DOHH2 (cell line): ENCODE data around the gene FTO.

ENCODE experiments used
- H3F3A ChIP-seq: fragments of 200-600 bp; sonication (generic), shearing (Covaris generic); 2 replicates; pipeline ENCODE4 v1.6.0; 2016; ENCODE audit warnings: antibody characterized with exemption, mild to moderate bottlenecking; ENCODE audit not compliant: control insufficient read depth, insufficient read depth
- H3K27ac ChIP-seq: fragments of 200-600 bp; sonication (generic); 2 replicates; pipeline ENCODE4 v1.5.1; 2014; ENCODE audit warnings: low read depth, mild to moderate bottlenecking, low read length, moderate library complexity
- H3K27me3 ChIP-seq: fragments of 200-600 bp; sonication (generic); 2 replicates; pipeline ENCODE4 v1.6.1; 2014; ENCODE audit warnings: mild to moderate bottlenecking, low read length, mixed read lengths; ENCODE audit not compliant: control insufficient read depth
- H3K36me3 ChIP-seq: fragments of 200-600 bp; sonication (generic); 2 replicates; pipeline ENCODE4 v1.6.1; 2014; ENCODE audit warnings: mild to moderate bottlenecking, low read length, moderate library complexity, mixed read lengths; ENCODE audit not compliant: control insufficient read depth
- H3K4me1 ChIP-seq: fragments of 200-600 bp; sonication (generic); 2 replicates; pipeline ENCODE4 v1.6.1; 2014; ENCODE audit warnings: mild to moderate bottlenecking, low read length, mixed read lengths; ENCODE audit not compliant: control insufficient read depth
- H3K4me2 ChIP-seq: fragments of 200-600 bp; sonication (generic); 2 replicates; pipeline ENCODE4 v1.6.0; 2014; ENCODE audit warnings: mild to moderate bottlenecking, low read length, moderate library complexity
- H3K4me3 ChIP-seq: fragments of 200-600 bp; sonication (generic); 2 replicates; pipeline ENCODE4 v1.5.1; 2014; ENCODE audit warnings: mild to moderate bottlenecking, low read length, mixed read lengths
- H3K79me2 ChIP-seq: fragments of 200-600 bp; sonication (generic); 2 replicates; pipeline ENCODE4 v1.6.1; 2014; ENCODE audit warnings: mild to moderate bottlenecking, low read length, mixed read lengths; ENCODE audit not compliant: control insufficient read depth
- H3K9me2 ChIP-seq: fragments of 200-600 bp; sonication (generic); replicated peaks from 2 replicates; pipeline ENCODE4 v1.6.1; 2014; ENCODE audit warnings: mild to moderate bottlenecking, low read length, mixed read lengths; ENCODE audit not compliant: control insufficient read depth
- H3K9me3 ChIP-seq: fragments of 200-600 bp; sonication (generic); 2 replicates; pipeline ENCODE4 v1.6.1; 2014; ENCODE audit warnings: antibody characterized with exemption, low read length, mixed read lengths; ENCODE audit not compliant: control insufficient read depth, insufficient read depth
- H4K20me1 ChIP-seq: fragments of 200-600 bp; sonication (generic); 2 replicates; pipeline ENCODE4 v1.6.0; 2014; ENCODE audit warnings: low read depth, mild to moderate bottlenecking, antibody characterized with exemption, low read length, moderate library complexity; ENCODE audit not compliant: control insufficient read depth, insufficient read depth
- EZH2phosphoT487 ChIP-seq: fragments of 200-600 bp; sonication (generic); IDR thresholded peaks from 2 replicates; pipeline ENCODE4 v1.6.1; 2017; ENCODE audit warnings: borderline replicate concordance, mild to moderate bottlenecking, antibody characterized with exemption, low read length, moderate library complexity, mixed read lengths
- TF ChIP-seq, protein P1 (sequence below): fragments of 200-600 bp; sonication (generic); IDR thresholded peaks from one replicate; pipeline ENCODE4 v1.5.1; 2014; ENCODE audit warnings: antibody characterized with exemption, mild to moderate bottlenecking, low read depth, low read length; ENCODE audit not compliant: poor library complexity, severe bottlenecking

Gene FTO

GRCh38 chr16:53859995-53860540 lies 156.1 kb downstream of the FTO start:
- Histone ChIP-seq H3K4me1 (peaks cover 3% of the 10 kb centered on the region), H3K9me2 (no peaks in the 10 kb centered on the region), H3K9me3 (no peaks in the 10 kb centered on the region), H4K20me1 (no peaks in the 10 kb centered on the region), H3K79me2 (no peaks in the 10 kb centered on the region), H3K27me3 (no peaks in the 10 kb centered on the region), H3K36me3 (no peaks in the 10 kb centered on the region; the same call in 1 of the 2 replicates), H3K4me3 (no peak overlapping the region), H3K27ac (no peak overlapping the region), H3F3A (no peaks in the 10 kb centered on the region), H3K4me2 (no peak overlapping the region)
- TF ChIP-seq, protein P1, sequence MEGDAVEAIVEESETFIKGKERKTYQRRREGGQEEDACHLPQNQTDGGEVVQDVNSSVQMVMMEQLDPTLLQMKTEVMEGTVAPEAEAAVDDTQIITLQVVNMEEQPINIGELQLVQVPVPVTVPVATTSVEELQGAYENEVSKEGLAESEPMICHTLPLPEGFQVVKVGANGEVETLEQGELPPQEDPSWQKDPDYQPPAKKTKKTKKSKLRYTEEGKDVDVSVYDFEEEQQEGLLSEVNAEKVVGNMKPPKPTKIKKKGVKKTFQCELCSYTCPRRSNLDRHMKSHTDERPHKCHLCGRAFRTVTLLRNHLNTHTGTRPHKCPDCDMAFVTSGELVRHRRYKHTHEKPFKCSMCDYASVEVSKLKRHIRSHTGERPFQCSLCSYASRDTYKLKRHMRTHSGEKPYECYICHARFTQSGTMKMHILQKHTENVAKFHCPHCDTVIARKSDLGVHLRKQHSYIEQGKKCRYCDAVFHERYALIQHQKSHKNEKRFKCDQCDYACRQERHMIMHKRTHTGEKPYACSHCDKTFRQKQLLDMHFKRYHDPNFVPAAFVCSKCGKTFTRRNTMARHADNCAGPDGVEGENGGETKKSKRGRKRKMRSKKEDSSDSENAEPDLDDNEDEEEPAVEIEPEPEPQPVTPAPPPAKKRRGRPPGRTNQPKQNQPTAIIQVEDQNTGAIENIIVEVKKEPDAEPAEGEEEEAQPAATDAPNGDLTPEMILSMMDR: no peak
- no peak for TF ChIP-seq EZH2phosphoT487

GRCh38 chr16:53863861-53864260 lies 159.9 kb downstream of the FTO start:
- no peak overlapping the region for H3K4me2 ChIP-seq
- no peaks in the 10 kb centered on the region; the same call in 1 of the 2 replicates for H3K36me3 ChIP-seq
- no peaks in the 10 kb centered on the region for H3K27me3 ChIP-seq
- no peaks in the 10 kb centered on the region for H3K9me3 ChIP-seq
- H3K9me2 ChIP-seq: no peaks in the 10 kb centered on the region
- TF ChIP-seq, protein P1: no peak
- TF ChIP-seq EZH2phosphoT487: no peak
- H4K20me1 ChIP-seq: no peaks in the 10 kb centered on the region
- no peaks in the 10 kb centered on the region for H3F3A ChIP-seq
- peaks cover 11% of the 10 kb centered on the region for H3K4me1 ChIP-seq
- H3K79me2 ChIP-seq: no peaks in the 10 kb centered on the region
- H3K4me3 ChIP-seq: no peak overlapping the region
- H3K27ac ChIP-seq: no peak overlapping the region

DNA sequence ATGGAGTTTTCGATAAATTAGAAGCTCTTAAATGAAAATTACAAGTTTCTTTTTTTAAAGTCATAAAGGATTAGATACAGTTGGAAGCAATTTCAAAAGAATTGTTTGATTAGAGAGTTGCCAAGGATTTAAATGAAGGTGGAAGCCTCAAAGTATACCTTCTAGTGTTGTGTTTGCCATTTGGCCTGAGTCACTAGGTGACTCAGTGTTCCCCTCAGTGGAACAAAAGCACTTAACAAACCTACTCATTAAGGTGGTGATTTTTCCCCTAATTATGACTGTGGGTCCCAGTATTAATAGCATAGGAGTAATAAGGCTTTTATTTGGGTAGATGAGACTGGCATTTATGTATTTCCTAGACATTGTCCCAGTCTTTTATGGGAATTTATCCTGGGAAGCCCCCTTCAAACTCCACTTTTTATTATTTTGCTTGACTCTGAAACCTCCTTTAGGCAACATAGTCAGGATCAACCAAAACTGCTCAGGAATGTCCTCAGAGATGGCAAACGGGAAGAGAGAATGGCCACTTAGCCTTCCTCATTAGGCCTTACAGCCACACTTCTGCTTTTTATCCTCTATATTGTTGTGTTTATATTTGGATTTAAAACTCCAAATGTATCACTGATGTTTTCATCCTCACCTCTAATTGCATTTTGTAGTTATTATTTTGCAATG lies 161.0 kb downstream of the FTO start:
- H3K27me3 ChIP-seq: no peaks in the 10 kb centered on the region
- TF ChIP-seq, protein P1: no peak
- TF ChIP-seq EZH2phosphoT487: no peak
- H3K79me2 ChIP-seq: no peaks in the 10 kb centered on the region
- H3K4me2 ChIP-seq: no peak overlapping the region
- no peak overlapping the region for H3K27ac ChIP-seq
- H3K36me3 ChIP-seq: no peaks in the 10 kb centered on the region; the same call in 1 of the 2 replicates
- no peaks in the 10 kb centered on the region for H3K9me2 ChIP-seq
- peaks cover 11% of the 10 kb centered on the region for H3K4me1 ChIP-seq
- no peak overlapping the region for H3K4me3 ChIP-seq
- H3F3A ChIP-seq: no peaks in the 10 kb centered on the region
- H3K9me3 ChIP-seq: no peaks in the 10 kb centered on the region
- H4K20me1 ChIP-seq: no peaks in the 10 kb centered on the region
